ENCODE data around the gene POLR3E.

Gene POLR3E

GRCh38 chr16:22297114-22297870 is at the start of gene POLR3E:
POLR3E (plus strand) TSS chr16:22297409; CDS start chr16:22302969, 5,560 bp downstream.
- DNase-seq = peak; percentile 98

- no peak for DNase-seq
These were observed 46.7 kb upstream of the POLR3E start for GRCh38 chr16:22250522-22250921.

GRCh38 chr16:22252317-22252716 is 44.9 kb upstream of the POLR3E start:
- DNase-seq = no peak

GRCh38 chr16:22253272-22253671 is 43.9 kb upstream of the POLR3E start:
- no peak for DNase-seq

- DNase-seq = no peak
These were observed 41.9 kb upstream of the POLR3E start for GRCh38 chr16:22255335-22255734.

GRCh38 chr16:22257440-22257839 is 39.8 kb upstream of the POLR3E start:
- DNase-seq = no peak

GRCh38 chr16:22260490-22260889 is 36.7 kb upstream of the POLR3E start:
- DNase-seq = no peak

- DNase-seq = no peak
These were observed 34.7 kb upstream of the POLR3E start for GRCh38 chr16:22262460-22262859.

- DNase-seq = no peak
These were observed 32.4 kb upstream of the POLR3E start for GRCh38 chr16:22264786-22265185.

GRCh38 chr16:22265351-22265750 is 31.9 kb upstream of the POLR3E start:
- no peak for DNase-seq

GRCh38 chr16:22266546-22266945 is 30.7 kb upstream of the POLR3E start:
- DNase-seq = no peak

GRCh38 chr16:22267764-22268163 is 29.4 kb upstream of the POLR3E start:
- DNase-seq = no peak

- DNase-seq = no peak
These were observed 26.7 kb upstream of the POLR3E start for GRCh38 chr16:22270525-22270924.

GRCh38 chr16:22272870-22273650 is 24.1 kb upstream of the POLR3E start:
- no peak for DNase-seq

- no peak for DNase-seq
These were observed 22.3 kb upstream of the POLR3E start for GRCh38 chr16:22274916-22275315.

GRCh38 chr16:22278441-22279230 is 18.6 kb upstream of the POLR3E start:
- no peak for DNase-seq

GRCh38 chr16:22282254-22282892 is 14.8 kb upstream of the POLR3E start:
- DNase-seq = no peak

GRCh38 chr16:22284637-22285036 is 12.6 kb upstream of the POLR3E start:
- DNase-seq = no peak

- DNase-seq = no peak
These were observed 12.1 kb upstream of the POLR3E start for GRCh38 chr16:22285080-22285479.

GRCh38 chr16:22291020-22291419 is 6.2 kb upstream of the POLR3E start:
- DNase-seq = no peak

GRCh38 chr16:22291860-22292318 is 5.3 kb upstream of the POLR3E start:
- no peak for DNase-seq

GRCh38 chr16:22292320-22292719 is 4.9 kb upstream of the POLR3E start:
- DNase-seq = peak; percentile 11

Data from NCI-H146 (cell line).